ENCODE measurements around the gene ATP1B1.

Gene ATP1B1

GRCh38 chr1:169099561-169099960 lies 6.9 kb upstream of the ATP1B1 start:
- TF ChIP-seq KLF1 (tag by site-specific recombination; IDR thresholded peaks at IDR 0.05) (no peak), ZNF610 (tag by site-specific recombination; IDR thresholded peaks at IDR 0.05; ENCODE audit: borderline replicate concordance) (no peak), ZNF248 (tag by site-specific recombination; IDR thresholded peaks at IDR 0.05) (no peak), ZNF311 (tag by site-specific recombination; IDR thresholded peaks at IDR 0.05; ENCODE audit: borderline replicate concordance) (no peak), ZNF792 (tag by site-specific recombination; IDR thresholded peaks at IDR 0.05) (no peak), ZNF354C (tag by site-specific recombination; IDR thresholded peaks at IDR 0.05; ENCODE audit: borderline replicate concordance, low read depth) (no peak)
- TF ChIP-seq, protein P1, sequence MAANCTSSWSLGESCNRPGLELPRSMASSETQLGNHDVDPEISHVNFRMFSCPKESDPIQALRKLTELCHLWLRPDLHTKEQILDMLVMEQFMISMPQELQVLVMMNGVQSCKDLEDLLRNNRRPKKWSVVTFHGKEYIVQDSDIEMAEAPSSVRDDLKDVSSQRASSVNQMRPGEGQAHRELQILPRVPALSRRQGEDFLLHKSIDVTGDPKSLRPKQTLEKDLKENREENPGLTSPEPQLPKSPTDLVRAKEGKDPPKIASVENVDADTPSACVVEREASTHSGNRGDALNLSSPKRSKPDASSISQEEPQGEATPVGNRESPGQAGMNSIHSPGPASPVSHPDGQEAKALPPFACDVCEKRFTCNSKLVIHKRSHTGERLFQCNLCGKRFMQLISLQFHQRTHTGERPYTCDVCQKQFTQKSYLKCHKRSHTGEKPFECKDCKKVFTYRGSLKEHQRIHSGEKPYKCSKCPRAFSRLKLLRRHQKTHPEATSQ (tag by site-specific recombination; IDR thresholded peaks at IDR 0.05) = no peak
- TF ChIP-seq, protein P2, sequence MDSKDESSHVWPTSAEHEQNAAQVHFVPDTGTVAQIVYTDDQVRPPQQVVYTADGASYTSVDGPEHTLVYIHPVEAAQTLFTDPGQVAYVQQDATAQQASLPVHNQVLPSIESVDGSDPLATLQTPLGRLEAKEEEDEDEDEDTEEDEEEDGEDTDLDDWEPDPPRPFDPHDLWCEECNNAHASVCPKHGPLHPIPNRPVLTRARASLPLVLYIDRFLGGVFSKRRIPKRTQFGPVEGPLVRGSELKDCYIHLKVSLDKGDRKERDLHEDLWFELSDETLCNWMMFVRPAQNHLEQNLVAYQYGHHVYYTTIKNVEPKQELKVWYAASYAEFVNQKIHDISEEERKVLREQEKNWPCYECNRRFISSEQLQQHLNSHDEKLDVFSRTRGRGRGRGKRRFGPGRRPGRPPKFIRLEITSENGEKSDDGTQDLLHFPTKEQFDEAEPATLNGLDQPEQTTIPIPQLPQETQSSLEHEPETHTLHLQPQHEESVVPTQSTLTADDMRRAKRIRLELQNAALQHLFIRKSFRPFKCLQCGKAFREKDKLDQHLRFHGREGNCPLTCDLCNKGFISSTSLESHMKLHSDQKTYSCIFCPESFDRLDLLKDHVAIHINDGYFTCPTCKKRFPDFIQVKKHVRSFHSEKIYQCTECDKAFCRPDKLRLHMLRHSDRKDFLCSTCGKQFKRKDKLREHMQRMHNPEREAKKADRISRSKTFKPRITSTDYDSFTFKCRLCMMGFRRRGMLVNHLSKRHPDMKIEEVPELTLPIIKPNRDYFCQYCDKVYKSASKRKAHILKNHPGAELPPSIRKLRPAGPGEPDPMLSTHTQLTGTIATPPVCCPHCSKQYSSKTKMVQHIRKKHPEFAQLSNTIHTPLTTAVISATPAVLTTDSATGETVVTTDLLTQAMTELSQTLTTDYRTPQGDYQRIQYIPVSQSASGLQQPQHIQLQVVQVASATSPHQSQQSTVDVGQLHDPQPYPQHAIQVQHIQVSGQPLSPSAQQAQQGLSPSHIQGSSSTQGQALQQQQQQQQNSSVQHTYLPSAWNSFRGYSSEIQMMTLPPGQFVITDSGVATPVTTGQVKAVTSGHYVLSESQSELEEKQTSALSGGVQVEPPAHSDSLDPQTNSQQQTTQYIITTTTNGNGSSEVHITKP (tag by site-specific recombination; IDR thresholded peaks at IDR 0.05) = no peak
- Histone ChIP-seq H3K36me3 (ENCODE audit: control insufficient read depth in 2 of 2, insufficient read depth in 1 of 2, low read length in 2 of 2) (no peaks in the 10 kb centered on the region), H3K4me1 (ENCODE audit: control insufficient read depth, insufficient read depth, low read length) (peaks cover 11% of the 10 kb centered on the region), H3K4me3 (ENCODE audit: low read depth, low read length) (no peak overlapping the region), H3K9me3 (ENCODE audit: control insufficient read depth, insufficient read depth, low read depth, low read length) (no peaks in the 10 kb centered on the region), H3K27ac (ENCODE audit: extremely low read depth, low read depth, low read length) (no peak overlapping the region)
- ChIA-PET POLR2A (no interaction called here), CTCF (no interaction called here)

DNA sequence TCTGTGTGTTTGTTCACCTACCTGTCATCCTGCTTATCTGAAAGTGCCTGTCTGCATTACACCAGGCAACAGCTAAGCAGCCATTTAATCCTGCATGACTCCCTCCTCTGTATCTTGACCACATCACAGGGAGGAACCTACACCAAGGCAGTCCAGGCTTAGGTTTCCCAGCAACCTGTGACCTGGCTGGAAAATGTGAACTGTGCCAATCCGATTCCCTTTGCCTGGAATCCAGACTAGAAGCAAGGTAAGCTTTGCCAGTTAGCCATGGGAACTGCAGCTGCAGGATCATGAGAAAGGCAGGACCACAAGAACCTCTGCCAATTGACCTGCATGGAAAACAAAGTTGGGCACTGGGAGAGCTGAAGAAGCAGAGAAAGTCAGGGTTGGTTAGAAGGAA lies 6.3 kb upstream of the ATP1B1 start:
- TF ChIP-seq ZNF585B (tag by site-specific recombination; IDR thresholded peaks at IDR 0.05) (no peak), ZNF621 (tag by site-specific recombination; IDR thresholded peaks at IDR 0.05) (no peak), ZNF548 (tag by site-specific recombination; IDR thresholded peaks at IDR 0.05) (no peak), EGR2 (tag by site-specific recombination; IDR thresholded peaks at IDR 0.05; ENCODE audit: low read depth) (no peak), HOXC10 (CRISPR knock-in tag; IDR thresholded peaks at IDR 0.05) (no peak), KLF9 (tag by site-specific recombination; IDR thresholded peaks at IDR 0.05; ENCODE audit: low read depth) (no peak)
- H3K36me3 ChIP-seq (ENCODE audit: control insufficient read depth in 2 of 2, insufficient read depth in 1 of 2, low read length in 2 of 2) = no peaks in the 10 kb centered on the region
- no peaks in the 10 kb centered on the region for H3K9me3 ChIP-seq (ENCODE audit: control insufficient read depth, insufficient read depth, low read depth, low read length)
- ChIA-PET CTCF (no interaction called here), POLR2A (no interaction called here)
- peaks cover 11% of the 10 kb centered on the region for H3K4me1 ChIP-seq (ENCODE audit: control insufficient read depth, insufficient read depth, low read length)
- no peak overlapping the region for H3K4me3 ChIP-seq (ENCODE audit: low read depth, low read length)
- no peak overlapping the region for H3K27ac ChIP-seq (ENCODE audit: extremely low read depth, low read depth, low read length)

DNA sequence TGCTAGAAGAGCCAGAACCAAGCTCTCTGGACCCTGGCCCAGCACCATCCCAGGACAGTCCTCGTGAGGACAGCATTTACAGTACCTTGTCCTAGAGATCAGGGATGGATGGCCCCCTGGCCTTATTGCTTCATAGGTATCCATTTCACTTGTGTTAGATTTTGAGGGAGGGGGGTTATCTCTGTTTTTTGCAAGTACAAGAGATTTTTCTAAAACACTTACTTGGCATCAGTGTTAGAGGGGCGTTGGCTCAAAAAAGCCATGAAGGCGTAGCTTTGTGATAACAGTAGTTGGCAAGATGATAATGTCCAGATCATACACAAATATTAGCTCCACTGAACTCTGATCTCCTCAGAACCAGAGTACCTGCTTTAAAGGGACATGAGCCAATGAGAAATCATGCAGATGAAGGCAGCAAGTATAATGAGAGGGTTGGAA lies 5.8 kb upstream of the ATP1B1 start:
- Histone ChIP-seq H3K4me3 (ENCODE audit: low read depth, low read length) (no peak overlapping the region), H3K36me3 (ENCODE audit: control insufficient read depth in 2 of 2, insufficient read depth in 1 of 2, low read length in 2 of 2) (no peaks in the 10 kb centered on the region), H3K27ac (ENCODE audit: extremely low read depth, low read depth, low read length) (no peak overlapping the region), H3K9me3 (ENCODE audit: control insufficient read depth, insufficient read depth, low read depth, low read length) (no peaks in the 10 kb centered on the region), H3K4me1 (ENCODE audit: control insufficient read depth, insufficient read depth, low read length) (peaks cover 14% of the 10 kb centered on the region)
- ChIA-PET POLR2A (no interaction called here), CTCF (interaction anchor here (0.7 kb wide), 1 partner anchor 498 kb away, joined by 5 read pairs; no protein-coding TSS in a partner anchor)
- TF ChIP-seq PBX3 (CRISPR knock-in tag; IDR thresholded peaks at IDR 0.05) (no peak), ZNF202 (tag by site-specific recombination; IDR thresholded peaks at IDR 0.05; ENCODE audit: borderline replicate concordance) (no peak), WT1 (tag by site-specific recombination; IDR thresholded peaks at IDR 0.05) (no peak), TRIM28 (IDR thresholded peaks at IDR 0.05; ENCODE audit: borderline replicate concordance, low read length) (no peak), ZNF292 (tag by site-specific recombination; IDR thresholded peaks at IDR 0.05; ENCODE audit: borderline replicate concordance, low read depth) (no peak), ZBTB8A (tag by site-specific recombination; IDR thresholded peaks at IDR 0.05) (no peak), SALL2 (tag by site-specific recombination; IDR thresholded peaks at IDR 0.05; ENCODE audit: borderline replicate concordance) (no peak), ZNF10 (tag by site-specific recombination; IDR thresholded peaks at IDR 0.05) (no peak), ZNF514 (tag by site-specific recombination; IDR thresholded peaks at IDR 0.05) (no peak), ZNF501 (tag by site-specific recombination; IDR thresholded peaks at IDR 0.05) (no peak), YY1 (tag by site-specific recombination; IDR thresholded peaks at IDR 0.05) (no peak), ZNF423 (tag by site-specific recombination; IDR thresholded peaks at IDR 0.05) (no peak), SP2 (tag by site-specific recombination; IDR thresholded peaks at IDR 0.05) (no peak), ZNF473 (tag by site-specific recombination; IDR thresholded peaks at IDR 0.05) (no peak), ZNF560 (tag by site-specific recombination; IDR thresholded peaks at IDR 0.05; ENCODE audit: borderline replicate concordance) (no peak)
